ENCODE data around the gene ST3GAL3. TPM values are rescaled to one million over a fixed set of nuclear protein-coding genes. Genes with fewer than 3 reads are reported as not detected.

The ST3GAL3 gene
- polyA plus RNA-seq, 1 of the 3 experiments (the other 2 are of a cell fraction), result 20.6 TPM

DNA sequence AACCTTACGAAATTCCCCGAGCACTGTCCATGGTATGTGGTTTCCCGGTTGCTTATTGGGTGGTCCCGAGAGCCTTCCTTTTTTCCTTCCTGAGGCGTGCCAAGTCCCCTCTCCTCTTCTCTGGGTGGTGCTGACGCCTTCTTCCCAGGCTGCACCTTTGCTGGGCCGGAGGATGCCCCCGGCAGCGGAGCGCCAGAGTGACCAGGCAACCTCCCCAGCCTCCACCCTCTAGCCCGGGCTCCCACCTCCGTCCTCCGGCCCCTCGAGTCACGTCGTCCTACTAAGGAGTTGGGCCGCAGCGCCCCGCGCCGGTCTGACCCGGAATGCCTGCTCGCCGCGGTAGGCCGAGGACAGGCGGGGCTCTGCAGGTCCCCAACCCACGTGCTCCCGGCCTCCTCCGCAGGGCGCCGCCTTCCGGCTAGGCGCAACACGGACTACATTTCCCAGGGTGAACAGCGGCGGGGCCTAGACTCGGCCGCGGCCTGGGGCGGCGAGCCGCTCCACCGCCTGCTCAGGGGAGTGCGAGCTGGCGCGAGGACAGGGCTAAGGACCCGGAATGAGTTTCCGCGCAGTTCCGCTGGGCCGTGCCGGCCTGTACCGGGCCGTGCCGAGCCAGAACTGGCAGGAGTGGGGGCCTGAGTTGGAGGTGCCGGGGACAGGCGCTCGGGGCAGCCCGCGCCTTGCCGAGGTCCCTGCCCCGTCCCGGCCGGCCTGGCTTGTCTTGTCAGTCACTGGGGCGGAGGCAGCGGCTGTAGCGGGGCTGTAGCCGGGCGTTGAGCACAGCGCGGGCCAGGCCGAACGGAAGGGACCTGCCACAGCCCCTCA lies 239.1 kb downstream of the ST3GAL3 start, which contains the start of gene IPO13 (continued):
- peak; percentile 87 for TF ChIP-seq USF1 (IDR thresholded peaks at IDR 0.05; ENCODE audit: borderline replicate concordance, low read depth)
- TF ChIP-seq TEAD4 (IDR thresholded peaks at IDR 0.05; ENCODE audit: borderline replicate concordance, insufficient read depth), result no peak; the same call in 1 of the 2 replicates
- no peak for TF ChIP-seq GATA2 (CRISPR knock-in tag; IDR thresholded peaks at IDR 0.05)
- TF ChIP-seq, protein P1, sequence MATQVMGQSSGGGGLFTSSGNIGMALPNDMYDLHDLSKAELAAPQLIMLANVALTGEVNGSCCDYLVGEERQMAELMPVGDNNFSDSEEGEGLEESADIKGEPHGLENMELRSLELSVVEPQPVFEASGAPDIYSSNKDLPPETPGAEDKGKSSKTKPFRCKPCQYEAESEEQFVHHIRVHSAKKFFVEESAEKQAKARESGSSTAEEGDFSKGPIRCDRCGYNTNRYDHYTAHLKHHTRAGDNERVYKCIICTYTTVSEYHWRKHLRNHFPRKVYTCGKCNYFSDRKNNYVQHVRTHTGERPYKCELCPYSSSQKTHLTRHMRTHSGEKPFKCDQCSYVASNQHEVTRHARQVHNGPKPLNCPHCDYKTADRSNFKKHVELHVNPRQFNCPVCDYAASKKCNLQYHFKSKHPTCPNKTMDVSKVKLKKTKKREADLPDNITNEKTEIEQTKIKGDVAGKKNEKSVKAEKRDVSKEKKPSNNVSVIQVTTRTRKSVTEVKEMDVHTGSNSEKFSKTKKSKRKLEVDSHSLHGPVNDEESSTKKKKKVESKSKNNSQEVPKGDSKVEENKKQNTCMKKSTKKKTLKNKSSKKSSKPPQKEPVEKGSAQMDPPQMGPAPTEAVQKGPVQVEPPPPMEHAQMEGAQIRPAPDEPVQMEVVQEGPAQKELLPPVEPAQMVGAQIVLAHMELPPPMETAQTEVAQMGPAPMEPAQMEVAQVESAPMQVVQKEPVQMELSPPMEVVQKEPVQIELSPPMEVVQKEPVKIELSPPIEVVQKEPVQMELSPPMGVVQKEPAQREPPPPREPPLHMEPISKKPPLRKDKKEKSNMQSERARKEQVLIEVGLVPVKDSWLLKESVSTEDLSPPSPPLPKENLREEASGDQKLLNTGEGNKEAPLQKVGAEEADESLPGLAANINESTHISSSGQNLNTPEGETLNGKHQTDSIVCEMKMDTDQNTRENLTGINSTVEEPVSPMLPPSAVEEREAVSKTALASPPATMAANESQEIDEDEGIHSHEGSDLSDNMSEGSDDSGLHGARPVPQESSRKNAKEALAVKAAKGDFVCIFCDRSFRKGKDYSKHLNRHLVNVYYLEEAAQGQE (IDR thresholded peaks at IDR 0.05; ENCODE audit: low read depth, low read length), result peak; percentile 97
- peak; percentile 69; the same call in 1 of the 2 replicates for TF ChIP-seq TAF1 (IDR thresholded peaks at IDR 0.05; ENCODE audit: borderline replicate concordance, low read depth, low read length)
- TF ChIP-seq SIN3A (IDR thresholded peaks at IDR 0.05; ENCODE audit: borderline replicate concordance, low read depth, low read length), result peak; percentile 14; the same call in 1 of the 2 replicates
- no peak for TF ChIP-seq FOXM1 (IDR thresholded peaks at IDR 0.05; ENCODE audit: low read depth)
- TF ChIP-seq MEF2A (IDR thresholded peaks at IDR 0.05; ENCODE audit: borderline replicate concordance, low read depth), result no peak
- no peak; the same call in 1 of the 2 replicates for TF ChIP-seq TCF12 (IDR thresholded peaks at IDR 0.05)
- TF ChIP-seq CTCF (IDR thresholded peaks at IDR 0.05), result peak; percentile 68
- TF ChIP-seq, protein P2, sequence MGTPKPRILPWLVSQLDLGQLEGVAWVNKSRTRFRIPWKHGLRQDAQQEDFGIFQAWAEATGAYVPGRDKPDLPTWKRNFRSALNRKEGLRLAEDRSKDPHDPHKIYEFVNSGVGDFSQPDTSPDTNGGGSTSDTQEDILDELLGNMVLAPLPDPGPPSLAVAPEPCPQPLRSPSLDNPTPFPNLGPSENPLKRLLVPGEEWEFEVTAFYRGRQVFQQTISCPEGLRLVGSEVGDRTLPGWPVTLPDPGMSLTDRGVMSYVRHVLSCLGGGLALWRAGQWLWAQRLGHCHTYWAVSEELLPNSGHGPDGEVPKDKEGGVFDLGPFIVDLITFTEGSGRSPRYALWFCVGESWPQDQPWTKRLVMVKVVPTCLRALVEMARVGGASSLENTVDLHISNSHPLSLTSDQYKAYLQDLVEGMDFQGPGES (IDR thresholded peaks at IDR 0.05; ENCODE audit: low read depth, low read length), result no peak
- TF ChIP-seq EZH2phosphoT487 (IDR thresholded peaks at IDR 0.05; ENCODE audit: borderline replicate concordance, low read depth), result no peak

Data from SK-N-SH (cell line).